ENCODE measurements around the gene RTL10. TPM values are rescaled to one million over a fixed set of nuclear protein-coding genes. Genes with fewer than 3 reads are reported as not detected.

RTL10 gene
- polyA plus RNA-seq, 4 donors = 18.2 to 31.4 (median 22.8) TPM

- DNase-seq (ENCODE audit: low read depth in 4 of 4, low spot score in 2 of 4) = no peak
These were observed 12.0 kb upstream of the RTL10 start for GRCh38 chr22:19866665-19867009.

DNA sequence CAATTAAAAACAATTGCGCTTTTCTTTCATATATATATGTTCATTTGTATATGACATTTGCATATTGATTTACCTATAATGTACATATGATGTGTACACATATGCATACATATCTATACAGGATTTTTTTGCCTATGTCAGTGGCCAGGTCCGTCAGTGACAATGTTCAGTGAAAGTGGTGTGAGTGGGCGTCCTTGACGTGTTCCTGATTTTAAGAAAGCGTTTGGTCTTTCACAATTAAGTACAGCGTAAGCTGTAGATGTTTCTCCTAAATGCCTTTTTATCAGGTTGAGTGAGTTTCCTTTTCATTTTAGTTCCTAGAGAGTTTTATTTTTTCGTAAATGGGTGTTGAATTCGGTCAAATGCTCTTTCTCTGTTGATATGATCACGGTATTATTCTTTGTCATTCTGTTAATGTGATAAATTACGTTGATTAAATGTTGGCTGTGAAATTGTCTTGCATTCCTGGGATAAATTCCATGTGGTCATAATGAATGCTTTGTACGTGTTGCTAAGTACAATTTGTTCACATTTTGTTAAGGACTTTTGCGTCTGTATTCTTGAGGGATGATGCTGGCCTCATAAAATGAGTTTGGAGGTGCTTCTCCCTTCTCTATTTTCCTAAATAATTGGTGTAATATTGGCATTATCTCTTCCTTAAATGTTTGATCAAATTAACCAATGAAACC lies 10.6 kb upstream of the RTL10 start:
- DNase-seq (ENCODE audit: low read depth in 4 of 4, low spot score in 2 of 4) = no peak

DNA sequence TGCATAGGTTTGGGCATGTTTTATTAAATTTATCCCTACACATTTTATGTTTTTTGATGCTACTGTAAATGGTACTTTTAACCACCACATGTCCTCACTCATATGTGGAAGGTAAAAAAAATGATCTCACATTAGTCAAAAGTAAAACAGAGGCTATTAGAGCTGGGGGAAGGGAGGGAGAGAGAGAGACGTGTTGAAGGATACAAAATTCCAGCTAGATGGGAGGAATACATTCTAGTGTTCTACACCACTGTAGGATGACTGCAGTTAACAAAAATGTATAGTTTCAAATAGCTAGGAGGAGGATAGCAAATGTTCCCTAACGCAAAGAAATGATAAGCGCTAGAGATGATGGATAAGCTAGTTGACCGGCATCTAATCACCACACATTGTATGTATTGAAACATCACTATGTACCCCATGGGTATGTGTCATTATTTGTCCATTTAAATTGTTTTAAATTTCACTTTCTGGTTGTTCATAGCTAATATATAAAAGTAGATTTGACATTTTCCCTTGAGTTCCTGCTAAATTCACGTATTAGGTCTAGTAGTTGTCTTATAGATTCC lies 9.9 kb upstream of the RTL10 start:
- DNase-seq (ENCODE audit: low read depth in 4 of 4, low spot score in 2 of 4) = no peak

GRCh38 chr22:19863571-19863970 lies 8.9 kb upstream of the RTL10 start:
- DNase-seq (ENCODE audit: low read depth in 4 of 4, low spot score in 2 of 4) = no peak

- DNase-seq (ENCODE audit: low read depth in 4 of 4, low spot score in 2 of 4) = no peak
These were observed 8.1 kb upstream of the RTL10 start for GRCh38 chr22:19862619-19863246.

DNA sequence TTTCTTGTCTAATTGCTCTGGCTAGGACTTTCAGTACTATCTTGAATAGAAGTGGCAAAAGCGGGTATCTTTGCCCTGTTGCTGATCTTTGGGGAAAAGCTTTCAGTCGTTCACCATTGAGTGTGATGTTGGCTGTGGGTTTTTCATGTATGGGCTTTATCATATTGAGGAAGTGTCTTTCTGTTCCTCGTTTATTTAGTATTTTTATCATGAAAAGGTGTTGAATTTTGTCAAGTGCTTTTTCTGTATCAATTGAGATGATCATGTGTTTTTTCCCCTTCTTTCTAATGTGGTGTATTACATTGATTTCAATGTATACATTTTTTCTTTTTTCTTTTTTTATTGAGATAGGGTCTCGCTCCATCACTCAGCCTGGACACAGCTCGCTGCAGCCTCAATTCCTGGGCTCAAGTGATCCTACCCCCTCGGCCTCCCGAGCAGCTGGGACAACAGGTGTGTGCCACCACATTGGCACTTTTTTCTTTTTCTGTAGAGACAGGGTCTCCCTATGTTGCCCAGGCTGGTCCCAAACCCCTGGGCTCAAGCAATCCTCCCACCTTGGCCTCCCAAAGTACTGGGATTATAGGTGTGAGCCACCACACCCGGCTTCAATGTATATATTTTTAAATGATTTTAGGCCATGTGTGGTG lies 5.3 kb upstream of the RTL10 start:
- DNase-seq (ENCODE audit: low read depth in 4 of 4, low spot score in 2 of 4) = no peak

GRCh38 chr22:19857382-19857781 lies 2.7 kb upstream of the RTL10 start:
- DNase-seq (ENCODE audit: low read depth in 4 of 4, low spot score in 2 of 4) = no peak

DNA sequence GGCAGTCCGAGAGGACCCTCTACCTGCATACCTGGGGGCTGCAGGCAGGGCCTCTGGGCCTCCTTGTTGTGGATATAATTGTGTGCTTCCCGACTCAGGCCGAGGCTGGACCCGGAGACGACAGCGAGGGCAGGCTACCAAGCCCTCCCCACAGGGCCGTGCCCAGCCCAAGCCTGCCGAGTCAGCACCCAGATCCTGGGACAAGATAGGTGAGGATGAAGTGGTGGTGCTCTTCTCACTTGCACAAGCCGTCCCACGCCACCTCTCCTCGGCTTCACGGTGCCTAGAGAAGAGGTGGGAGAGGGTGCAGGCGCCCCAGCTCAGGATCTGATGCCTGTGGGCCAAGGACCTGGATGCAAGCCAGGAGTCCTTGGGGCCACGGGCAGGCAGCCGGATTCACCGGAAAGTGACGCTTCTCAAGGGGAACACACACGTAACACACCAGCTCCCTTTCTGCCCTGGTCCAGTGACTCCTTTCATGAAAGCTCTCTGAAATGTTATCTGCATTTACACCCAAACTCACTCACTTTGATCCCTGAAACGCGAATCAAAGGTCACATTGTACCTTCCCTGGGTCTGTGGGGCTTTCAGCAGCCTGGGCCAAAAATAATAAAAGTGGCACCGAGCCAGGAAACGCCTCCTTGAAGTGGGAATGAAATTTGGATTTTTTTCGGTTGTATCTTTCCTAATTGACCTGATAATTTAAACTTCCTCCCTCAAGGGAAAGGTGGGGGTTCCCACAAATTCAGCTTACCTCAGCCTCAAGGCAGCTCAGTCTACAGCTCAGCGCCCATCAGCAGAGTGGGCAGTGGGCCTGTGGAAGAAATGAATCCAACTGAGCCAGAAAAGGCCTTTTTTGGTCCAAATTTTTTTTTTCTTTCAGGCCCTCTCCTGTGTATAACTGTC lies 1.1 kb upstream of the RTL10 start:
- peak in 2 of 4 donors; percentile 44 to 49 for DNase-seq (ENCODE audit: low read depth in 4 of 4, low spot score in 2 of 4)

GRCh38 chr22:19853879-19854777 lies 546 bp downstream of the RTL10 start:
- no peak for DNase-seq (ENCODE audit: low read depth in 4 of 4, low spot score in 2 of 4)

DNA sequence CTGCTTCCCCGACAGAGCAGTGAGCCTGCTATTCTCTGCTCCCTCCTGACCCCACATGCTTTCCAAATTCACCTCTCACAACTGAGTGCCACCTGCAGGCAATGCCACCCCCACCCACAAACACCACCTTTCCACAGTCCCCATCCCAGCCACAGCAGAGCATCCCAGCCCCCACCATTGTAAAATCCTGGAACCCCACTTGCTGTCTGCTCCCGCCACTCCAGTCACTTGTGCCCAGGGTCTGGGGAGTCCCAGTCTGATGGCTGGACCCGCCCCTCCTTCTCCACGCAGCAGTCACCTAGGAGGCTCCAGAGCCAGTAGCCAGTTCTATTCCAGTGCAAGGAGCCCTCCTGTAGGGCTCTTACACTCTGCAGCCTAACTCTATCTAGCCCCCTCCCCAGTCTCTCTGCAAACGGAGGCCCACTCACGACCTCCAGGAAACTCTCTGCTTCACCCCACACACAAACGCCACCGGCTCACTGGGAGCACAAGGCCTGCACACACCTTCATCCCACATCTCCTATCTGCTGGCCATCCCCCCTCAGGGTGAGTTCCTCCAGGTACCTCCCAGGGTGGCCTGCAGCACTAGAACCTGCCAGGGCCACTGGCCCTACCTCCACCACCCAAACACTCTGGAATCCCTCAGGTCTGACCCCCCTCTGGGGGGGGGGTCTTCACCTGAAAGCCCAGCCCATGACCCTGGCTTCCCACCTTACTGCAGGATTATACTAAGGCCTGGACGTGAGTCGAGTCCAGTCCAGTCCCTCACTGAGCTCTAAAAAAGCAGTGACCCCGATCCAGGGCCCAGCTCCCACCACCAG lies 1.4 kb downstream of the RTL10 start:
- DNase-seq (ENCODE audit: low read depth in 4 of 4, low spot score in 2 of 4) = no peak

- DNase-seq (ENCODE audit: low read depth in 4 of 4, low spot score in 2 of 4) = no peak
These were observed 2.4 kb downstream of the RTL10 start for GRCh38 chr22:19852177-19852781.

GRCh38 chr22:19851291-19852176 lies 3.1 kb downstream of the RTL10 start:
- DNase-seq (ENCODE audit: low read depth in 4 of 4, low spot score in 2 of 4) = no peak

DNA sequence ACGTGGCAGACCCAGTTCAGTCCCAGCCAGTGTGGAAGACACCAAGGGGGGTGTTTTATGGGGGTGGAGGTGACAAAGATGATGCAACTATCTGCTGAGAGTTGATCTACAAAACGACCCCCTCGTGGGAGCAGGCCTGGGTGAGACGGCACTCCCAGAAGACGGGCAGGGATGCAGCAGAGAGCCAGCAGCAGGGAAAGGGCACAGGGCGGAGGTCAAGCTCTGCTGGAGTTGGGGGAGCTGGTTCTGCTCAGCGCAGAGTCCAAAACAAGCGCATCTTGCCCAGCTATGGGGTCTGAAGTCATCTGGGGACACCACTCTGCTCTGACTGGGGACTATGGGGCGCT lies 3.9 kb downstream of the RTL10 start:
- no peak for DNase-seq (ENCODE audit: low read depth in 4 of 4, low spot score in 2 of 4)

- peak in 1 of 4 donors; percentile 34 for DNase-seq (ENCODE audit: low read depth in 4 of 4, low spot score in 2 of 4)
These were observed 4.6 kb downstream of the RTL10 start for GRCh38 chr22:19849835-19850762.

- no peak for DNase-seq (ENCODE audit: low read depth in 4 of 4, low spot score in 2 of 4)
These were observed 6.1 kb downstream of the RTL10 start for GRCh38 chr22:19848298-19849224.

GRCh38 chr22:19847345-19847632 lies 7.4 kb downstream of the RTL10 start:
- DNase-seq (ENCODE audit: low read depth in 4 of 4, low spot score in 2 of 4) = no peak
